T-helper 9 cell (primary cell): ENCODE data around the gene NUAK2.
"Not testable (repeated sequence)": the region's sequence is repeated elsewhere in the genome, so short reads cannot be mapped to it uniquely, and the experiment has no call there.

Source experiments
- DNase-seq: peaks from one replicate; pipeline ENCODE4 v3.0.0-alpha.2; 2020

Gene NUAK2

DNA sequence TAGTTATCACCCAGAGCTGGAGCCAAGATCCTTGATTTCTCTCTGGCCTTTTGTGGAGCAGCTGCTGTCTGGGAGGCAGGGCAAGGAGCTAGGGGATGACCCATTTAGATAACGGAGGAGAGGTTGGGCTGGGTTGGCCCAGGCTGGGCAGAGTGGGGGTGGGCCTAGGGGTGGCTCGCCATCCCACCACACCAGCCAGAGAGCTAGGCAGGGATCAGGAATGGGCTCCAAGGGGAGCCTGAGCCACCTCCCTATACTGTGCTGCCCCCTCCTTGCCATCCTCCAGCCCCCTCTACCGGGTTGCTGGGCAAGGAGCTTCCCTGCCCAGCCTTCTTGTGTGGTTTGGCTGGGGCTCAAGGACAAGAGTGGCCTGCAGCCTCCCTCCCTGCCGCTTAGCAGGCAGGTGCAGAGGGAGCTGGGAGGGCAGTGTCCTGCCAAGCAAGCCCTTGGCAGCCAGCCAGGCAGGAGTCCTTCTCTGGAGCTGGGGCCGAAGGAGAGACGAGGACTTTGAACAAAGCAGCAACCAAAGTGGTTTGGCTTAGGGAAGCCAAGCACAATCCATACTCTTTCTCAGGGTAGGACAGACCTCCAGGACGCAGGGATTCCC, 4.1 kb downstream of the NUAK2 start:
- no peak for DNase-seq

DNA sequence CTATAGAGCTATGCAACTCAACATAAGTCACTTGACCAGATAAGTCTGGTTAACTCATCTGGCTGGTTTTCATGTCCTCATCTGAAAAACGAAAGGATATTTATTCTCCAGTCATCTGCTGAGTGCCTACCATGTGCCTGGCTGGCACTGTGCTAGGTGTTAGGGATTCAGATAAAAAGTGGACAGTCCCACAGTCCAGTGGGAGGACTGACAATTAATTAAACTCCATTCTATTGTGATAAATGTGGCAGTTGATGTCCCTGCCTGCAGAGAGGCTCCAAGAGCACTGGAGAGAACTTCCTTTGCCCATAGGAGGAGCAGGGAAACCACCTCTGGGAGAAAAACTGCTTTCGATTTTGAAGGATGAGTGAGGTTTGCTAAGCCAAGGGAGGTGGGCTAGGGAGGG, 5.4 kb downstream of the NUAK2 start:
- DNase-seq, result no peak

DNA sequence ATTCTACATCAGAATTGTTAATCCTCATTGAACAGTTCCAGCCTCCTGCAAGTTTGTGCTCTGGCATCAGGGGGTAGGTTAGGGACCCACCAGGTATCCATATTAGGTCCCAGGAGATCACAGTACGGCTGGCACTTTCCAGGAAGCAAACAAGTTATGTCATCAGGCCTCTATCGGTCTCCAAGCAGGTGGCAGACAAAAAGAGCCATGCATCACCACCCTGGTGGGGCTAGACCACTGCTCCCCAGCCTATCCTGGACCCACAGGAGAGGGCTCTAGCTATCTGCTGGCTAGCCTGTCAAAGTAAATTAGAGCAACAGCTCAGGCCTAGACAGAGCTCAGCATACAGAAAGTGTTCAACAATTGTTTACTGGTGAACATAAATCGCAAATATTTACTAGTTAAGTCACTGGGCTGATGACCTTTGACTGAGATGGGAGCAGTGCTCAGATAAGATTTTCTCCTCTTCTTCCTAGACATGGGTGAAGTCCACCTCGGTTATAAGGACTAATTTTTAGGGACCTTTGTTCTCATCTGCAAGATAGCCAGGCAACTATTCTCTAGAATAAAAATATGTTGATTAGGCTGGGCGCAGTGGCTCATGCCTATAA, 6.4 kb downstream of the NUAK2 start:
- DNase-seq, result no peak

- no peak for DNase-seq
Measured at GRCh38 chr1:205313563-205314308, 7.8 kb downstream of the NUAK2 start.

DNA sequence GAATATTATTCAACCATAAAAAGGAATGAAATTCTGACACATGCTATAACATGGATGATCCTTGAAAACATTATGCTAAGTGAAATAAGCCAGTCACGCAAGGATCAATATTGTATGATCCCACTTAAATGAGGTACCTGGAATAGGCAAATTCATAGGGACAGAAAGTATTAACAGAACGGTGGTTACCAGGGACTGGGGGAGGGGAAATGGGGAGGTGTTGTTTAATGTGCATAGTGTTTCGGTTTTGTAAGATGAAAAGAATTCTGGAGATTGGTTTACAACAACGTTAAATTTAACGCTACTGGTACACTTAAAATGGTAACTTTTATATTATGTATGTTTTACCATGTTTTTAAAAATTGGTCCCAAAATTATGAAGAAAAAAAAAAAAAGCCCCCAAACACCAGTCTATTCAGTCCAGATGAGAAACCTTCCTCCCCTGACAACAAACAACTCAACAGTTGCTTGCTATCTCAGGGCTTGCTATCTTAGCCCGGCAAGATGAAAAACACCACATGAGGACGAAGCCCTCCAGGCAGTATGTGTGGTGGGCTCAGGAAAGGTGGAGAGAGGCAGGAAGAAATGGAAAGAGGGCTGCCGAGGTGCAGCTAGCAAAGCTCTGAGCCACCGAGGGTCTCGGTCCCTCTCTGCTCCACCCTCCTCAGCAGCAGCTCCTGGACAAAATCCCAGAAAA, 8.5 kb downstream of the NUAK2 start:
- no peak for DNase-seq

DNA sequence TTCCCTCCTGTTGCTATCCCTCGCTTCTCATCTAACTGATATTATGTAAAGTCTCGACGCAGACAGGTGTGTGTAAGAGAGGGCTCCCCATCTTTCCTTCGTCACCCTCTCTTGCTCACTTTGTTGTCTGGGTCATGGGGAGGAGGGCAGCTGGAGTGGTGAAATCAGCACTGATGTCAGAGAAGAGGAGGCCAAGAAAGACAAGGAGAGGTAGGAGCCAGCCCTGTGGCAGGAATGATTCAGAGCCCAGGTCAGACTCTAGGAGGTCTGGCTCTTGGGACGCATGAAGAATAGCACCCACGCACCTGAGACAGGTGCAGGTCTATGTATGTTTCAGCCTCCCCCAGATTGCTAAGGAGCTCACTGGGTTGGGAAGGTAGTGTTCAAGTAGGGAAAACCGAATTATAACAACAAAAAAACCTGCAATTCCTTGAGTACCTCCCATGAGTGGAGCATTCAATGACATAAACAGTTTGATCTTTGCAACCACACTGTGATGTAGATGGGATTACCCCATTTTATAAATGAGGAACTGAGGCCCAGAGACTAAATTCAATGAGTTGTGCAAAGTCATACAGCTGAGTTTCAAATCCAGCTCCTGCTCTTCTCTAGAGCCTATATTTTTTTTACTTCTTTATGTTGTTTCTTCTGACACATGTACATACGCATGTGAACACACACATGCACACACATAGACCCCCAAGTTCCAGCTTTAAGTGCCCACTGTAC, 10.4 kb downstream of the NUAK2 start:
- no peak for DNase-seq

DNA sequence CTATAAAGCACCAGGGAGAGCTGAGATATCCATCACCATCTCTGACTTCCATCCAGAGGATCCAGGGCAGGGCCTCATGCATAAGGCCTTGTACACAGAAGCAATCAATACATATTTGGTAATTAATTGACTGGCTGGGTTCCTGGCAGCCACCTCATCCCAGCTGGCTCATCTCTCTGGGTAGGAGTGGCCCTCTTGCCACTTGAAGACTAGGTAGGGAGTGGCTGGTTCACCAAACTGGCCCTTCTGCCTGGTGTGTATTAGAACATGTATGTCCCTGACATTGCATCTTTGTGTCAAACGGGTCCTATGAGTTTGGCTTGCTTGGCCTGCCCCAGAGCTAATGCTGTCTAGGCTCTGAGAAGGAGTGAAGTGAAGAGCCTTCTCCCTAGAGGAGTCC, 11.8 kb downstream of the NUAK2 start:
- DNase-seq, result no peak

GRCh38 chr1:205306929-205307566, 14.5 kb downstream of the NUAK2 start:
- DNase-seq, result no peak

- no peak for DNase-seq
Measured at GRCh38 chr1:205304695-205305070, 16.9 kb downstream of the NUAK2 start.

GRCh38 chr1:205304046-205304694, 17.4 kb downstream of the NUAK2 start:
- no peak for DNase-seq

DNA sequence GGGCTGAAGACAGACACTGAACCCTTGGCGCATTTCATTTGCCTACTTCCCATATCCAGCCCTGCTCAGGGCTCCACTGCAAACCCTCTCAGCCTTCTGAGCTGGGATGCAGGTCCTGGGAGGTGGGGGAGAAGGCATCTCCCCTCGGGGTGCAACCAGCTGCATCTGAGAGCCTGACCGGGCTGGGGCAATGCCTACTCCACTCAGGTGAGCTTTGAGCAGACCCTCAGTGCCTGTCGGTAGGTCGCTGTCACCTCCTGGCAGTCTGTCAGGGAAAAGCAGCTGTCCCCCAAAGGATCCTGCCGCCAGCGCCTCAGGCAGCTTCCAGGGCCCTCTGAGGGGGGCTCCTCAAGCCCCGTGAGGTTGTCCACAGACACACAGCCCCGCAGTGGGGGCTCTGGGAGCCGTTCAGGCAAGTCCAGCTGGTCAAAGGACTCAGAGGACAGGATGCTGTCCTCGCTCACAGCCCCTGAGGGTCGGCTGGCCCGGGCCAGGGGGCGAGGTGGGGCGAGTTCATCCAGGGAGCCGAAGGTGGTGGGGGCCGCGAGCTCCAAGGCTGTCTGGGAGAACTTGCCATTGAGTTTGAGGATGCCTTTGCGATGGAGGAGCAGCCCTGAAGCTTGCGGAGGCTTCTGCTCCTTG, 18.2 kb downstream of the NUAK2 start:
- no peak for DNase-seq

DNA sequence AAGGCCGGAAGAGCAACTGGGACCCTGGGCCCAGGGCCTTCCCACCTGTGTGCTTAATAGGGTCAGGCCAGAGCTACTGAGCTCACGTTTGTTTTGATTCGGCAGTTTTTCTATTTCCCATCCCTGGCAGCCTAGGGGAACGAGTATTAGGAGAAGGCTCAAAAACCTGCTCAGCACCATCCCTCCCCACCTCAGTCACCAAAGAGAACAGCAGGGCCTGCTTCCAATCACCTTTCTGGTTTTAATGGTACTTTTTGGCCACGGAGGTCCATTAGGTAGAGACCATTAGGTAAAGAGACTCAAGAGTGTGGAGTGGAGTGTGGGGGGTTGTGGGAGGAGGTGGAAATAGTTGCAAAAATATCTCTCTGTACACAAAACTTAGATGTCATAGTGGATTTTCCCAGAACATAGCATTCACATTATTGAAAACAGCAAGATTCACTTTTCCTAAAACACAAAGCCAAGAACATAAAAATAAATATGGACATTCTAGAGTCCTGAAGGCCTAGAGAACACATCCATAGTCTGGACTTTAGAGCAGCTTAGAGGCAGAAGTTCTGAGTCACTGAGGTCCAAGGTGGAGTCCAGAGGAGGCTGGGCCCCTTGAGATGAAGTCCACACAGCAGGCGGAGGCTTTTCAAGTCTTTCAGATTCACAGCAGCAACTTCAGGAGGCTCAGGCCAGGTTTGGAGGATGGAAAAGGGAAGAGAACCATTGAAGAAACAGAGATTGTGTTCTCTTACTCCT, 19.5 kb downstream of the NUAK2 start:
- DNase-seq, result no peak

- DNase-seq, result no peak
Measured at GRCh38 chr1:205301205-205301821, 20.2 kb downstream of the NUAK2 start.

DNA sequence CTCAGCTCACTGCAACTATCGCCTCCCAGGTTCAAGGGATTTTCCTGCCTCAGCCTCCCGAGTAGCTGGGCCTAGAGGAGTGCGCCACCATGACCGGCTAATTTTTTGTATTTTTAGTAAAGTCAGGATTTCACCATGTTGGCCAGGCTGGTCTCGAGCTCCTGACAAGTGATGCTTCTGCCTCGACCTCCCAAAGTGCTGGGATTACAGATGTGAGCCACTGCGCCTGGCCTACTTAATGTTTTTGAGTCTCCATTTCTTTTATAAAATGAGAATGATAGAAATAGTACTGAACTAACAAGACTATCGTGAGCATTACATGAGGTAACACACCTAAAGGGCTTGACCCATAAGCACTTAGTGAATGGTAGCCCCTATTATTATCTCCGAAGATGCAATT, 21.4 kb downstream of the NUAK2 start:
- DNase-seq, result no peak

DNA sequence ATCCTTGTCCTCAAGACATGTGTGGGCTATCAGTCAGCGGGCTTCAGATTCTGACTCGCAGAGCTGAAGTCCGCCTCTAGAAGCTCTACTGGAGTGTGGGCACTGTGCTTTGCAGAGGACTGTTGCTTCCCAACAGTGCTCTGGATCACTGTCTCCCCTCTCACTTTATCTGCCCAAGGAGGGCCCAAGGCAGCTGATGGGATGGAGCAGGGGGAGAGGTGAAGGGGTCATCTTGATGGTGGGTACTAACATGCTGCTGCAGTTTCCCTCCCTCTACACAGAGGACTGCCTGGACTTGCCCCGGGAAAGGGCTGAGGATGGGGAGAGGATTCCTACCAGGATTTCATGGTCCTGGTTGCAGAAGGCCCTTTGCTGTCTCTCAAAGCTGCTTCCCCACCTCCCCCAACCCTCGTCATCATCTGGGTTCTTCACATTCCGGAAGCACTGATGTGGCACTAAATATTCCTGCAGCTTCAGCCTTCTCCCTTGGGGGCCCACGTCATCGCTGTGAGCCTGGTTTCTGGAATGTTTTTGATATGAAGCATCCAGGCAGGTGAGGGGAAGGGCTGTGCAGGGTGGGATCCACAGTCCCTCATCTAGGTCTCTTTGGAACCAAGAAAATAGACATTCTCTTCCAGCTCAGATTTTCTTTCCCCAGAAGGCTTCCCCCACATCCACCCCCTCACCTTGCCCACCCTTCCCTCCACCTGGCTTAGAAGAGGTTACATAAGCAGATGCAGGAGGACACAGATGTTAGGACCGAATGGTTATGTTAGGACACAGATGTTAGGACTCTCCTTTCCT, 23.2 kb downstream of the NUAK2 start:
- DNase-seq, result no peak

DNA sequence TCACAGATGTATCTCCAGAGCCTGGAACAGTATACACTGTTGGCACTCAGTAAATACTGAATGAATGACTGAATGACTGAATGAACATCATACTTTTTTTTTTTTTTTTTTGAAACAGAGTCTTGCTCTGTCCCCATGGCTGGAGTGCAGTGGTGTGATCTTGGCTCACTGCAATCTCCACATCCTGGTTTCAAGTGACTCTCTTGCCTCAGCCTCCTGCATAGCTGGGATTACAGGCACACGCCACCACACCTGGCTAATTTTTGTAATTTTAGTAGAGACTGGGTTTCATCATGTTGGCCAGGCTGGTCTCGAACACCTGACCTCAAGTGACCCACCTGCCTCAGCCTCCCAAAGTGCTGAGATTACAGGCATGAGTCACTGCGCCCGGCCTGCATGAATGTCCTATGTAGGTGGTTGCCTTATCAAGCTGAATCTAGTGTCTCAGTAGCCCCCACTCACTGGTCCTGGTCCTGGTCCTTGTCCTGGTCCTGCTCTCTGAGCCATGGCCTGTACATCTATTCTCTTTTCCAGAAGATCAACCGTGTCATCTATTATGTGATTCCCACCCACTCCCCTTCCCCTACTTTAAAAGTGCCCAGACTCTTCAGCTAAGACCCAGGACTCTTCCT, 23.9 kb downstream of the NUAK2 start:
- not testable (repeated sequence) for DNase-seq

- no peak for DNase-seq
Measured at GRCh38 chr1:205296154-205296553, 25.4 kb downstream of the NUAK2 start.

DNA sequence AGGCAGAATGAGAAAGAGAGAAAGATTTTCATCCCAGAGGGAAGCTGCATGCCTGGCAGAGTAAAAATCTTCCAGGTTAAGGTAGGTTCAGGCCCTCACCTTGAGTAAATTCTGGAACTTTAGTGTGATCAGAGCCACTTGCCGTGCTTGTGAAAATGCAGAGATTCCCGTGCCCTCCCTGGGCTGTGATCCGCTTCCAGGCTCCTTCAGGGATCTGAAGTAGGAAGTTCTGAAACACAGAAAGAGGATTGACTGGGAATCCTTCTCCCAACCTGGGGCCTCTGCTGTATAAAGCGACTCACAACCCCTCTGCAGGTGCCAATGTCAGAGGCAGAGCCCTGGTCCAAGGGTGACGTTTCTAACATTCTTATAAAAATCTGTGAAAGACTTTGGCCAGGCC, 26.6 kb downstream of the NUAK2 start:
- no peak for DNase-seq
